Muscle layer of colon (tissue), 2 donors: Measurements from ENCODE around the gene LGALS4.

Experiments used
- H3K27ac ChIP-seq: one replicate; pipeline ENCODE4 v1.7.0; 2013; ENCODE audit warnings: low read depth, mild to moderate bottlenecking, low read length, moderate library complexity
- H3K27me3 ChIP-seq, 2 donors: one replicate each; pipeline ENCODE4 v1.7.0; 2013; ENCODE audit warnings: low read length in 2 of 2, mild to moderate bottlenecking in 2 of 2; ENCODE audit not compliant: insufficient read depth in 2 of 2, control insufficient read depth in 1 of 2
- H3K36me3 ChIP-seq: one replicate; pipeline ENCODE4 v1.7.0; 2013; ENCODE audit warnings: mild to moderate bottlenecking, low read length; ENCODE audit not compliant: insufficient read depth
- H3K4me1 ChIP-seq: one replicate; pipeline ENCODE4 v1.7.0; 2013; ENCODE audit warnings: mild to moderate bottlenecking, low read length; ENCODE audit not compliant: insufficient read depth
- H3K4me3 ChIP-seq, 2 donors: one replicate each; pipeline ENCODE4 v1.7.0; 2013; ENCODE audit warnings: low read length in 2 of 2, low read depth in 1 of 2, mild to moderate bottlenecking in 1 of 2, moderate library complexity in 1 of 2
- H3K9ac ChIP-seq: one replicate; pipeline ENCODE4 v1.7.0; 2013; ENCODE audit warnings: low read length
- H3K9me3 ChIP-seq: one replicate; pipeline ENCODE4 v1.7.0; 2013; ENCODE audit warnings: mild to moderate bottlenecking, low read length
- donor health status: abdominal sarcoma.
- donor health status: Adenocarcinoma of cecum.

Gene LGALS4

GRCh38 chr19:38841180-38841766 is 28.5 kb upstream of the LGALS4 start:
- Histone ChIP-seq H3K9ac (no peak overlapping the region), H3K9me3 (no peaks in the 10 kb centered on the region), H3K36me3 (peaks cover 94% of the 10 kb centered on the region), H3K4me1 (peaks cover 8% of the 10 kb centered on the region), H3K27me3 (no peaks in the 10 kb centered on the region), H3K27ac (no peak overlapping the region), H3K4me3 (no peak overlapping the region)

DNA sequence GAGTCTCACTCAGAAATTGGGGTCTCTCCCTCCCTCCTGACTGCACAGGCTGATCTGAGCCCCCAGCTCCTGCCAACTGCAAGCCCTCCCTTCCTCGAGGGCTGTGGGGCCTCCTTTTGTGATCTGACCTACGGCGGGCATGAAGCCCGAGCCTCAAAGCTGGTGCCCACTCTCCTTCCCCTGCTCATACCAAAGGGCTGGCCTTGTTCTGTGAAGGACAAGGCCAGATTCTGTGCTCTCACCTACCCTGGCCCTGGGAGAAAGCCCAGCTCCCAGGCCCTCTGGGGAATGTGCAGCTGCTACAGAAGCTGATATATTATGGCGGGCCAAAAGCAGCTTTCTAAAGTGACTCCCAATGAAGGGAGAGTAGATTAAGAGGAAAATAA is 27.8 kb upstream of the LGALS4 start:
- Histone ChIP-seq H3K4me1 (peaks cover 3% of the 10 kb centered on the region), H3K4me3 (no peak overlapping the region), H3K27me3 (no peaks in the 10 kb centered on the region), H3K36me3 (peaks cover 94% of the 10 kb centered on the region), H3K9ac (no peak overlapping the region), H3K27ac (no peak overlapping the region), H3K9me3 (no peaks in the 10 kb centered on the region)

DNA sequence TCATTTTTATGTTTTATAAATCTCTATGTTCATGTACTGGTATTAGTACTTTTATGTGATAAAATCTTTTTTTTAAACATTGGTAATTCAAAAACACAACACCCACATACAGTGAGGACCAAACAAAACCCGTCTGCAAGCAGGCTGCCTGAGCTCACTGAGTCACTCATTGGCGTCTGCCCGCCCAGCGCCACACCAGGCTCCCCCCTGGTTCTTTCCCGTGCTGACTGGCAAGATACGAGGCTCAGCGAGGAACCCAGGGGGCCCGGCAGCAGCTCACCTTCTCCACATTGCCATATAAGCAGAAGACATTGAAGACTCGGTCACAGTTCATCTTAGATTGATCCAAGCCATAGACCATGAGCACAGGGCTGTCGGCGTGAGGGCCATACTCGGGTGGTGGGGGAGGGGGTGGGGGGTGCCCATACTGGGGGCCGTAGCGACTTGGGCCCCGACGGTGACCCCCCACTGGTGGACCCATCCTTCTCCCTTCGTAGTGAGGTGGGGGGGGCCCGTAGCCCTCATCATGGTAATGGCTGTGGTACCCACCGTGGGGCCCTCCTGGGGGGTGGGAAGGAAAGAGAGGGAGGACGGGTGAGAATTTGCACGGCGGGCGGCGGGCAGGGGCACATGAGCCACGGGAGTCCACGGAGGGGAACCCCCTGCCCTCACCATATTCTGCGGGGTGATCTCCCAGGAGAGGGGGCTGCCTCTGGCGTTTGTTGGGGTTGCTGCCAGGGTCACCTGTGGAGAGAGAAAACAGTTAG is 27.3 kb upstream of the LGALS4 start:
- Histone ChIP-seq H3K36me3 (peaks cover 92% of the 10 kb centered on the region), H3K4me1 (peaks cover 4% of the 10 kb centered on the region), H3K4me3 (no peak overlapping the region), H3K27ac (no peak overlapping the region), H3K27me3 (no peaks in the 10 kb centered on the region), H3K9ac (no peak overlapping the region), H3K9me3 (no peaks in the 10 kb centered on the region)

DNA sequence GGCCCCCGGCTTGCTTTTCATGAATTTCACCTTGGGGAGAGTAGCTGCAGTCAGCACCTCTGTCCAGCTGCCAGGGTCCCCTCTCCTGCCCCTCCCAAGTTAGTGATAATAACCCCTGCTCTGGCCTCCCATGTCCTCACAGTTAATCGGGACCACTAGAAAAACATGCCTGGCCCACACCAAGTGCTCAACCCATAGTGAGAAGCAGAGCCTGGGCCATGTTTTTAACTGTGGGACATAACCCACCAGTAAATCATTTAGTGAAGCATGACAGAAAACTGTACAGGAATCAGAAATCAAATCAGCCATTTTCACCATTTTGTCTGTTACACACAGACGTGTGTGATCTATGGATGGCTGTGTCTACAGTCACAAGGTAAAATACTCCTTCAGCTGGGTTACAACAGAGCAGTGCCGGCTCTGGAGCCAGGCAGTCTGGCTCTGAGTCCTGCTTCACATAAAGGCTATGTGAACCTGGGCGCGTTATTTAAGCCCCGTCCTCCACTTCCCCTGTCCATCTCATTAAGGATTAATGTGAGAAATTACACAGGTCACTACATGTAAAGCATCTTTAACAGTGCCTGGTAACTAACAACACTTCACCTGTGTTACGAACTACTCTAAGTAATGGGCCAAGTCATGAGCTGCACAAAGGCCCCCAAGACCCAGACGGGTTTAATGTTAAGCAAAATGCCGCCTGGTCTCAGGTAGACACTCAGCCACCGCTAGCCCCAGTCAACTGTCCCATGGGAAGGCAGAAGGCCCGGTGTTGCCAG is 26.4 kb upstream of the LGALS4 start:
- Histone ChIP-seq H3K27me3 (no peaks in the 10 kb centered on the region), H3K4me1 (peaks cover 4% of the 10 kb centered on the region), H3K4me3 (no peak overlapping the region), H3K9ac (no peak overlapping the region), H3K27ac (no peak overlapping the region), H3K36me3 (peaks cover 84% of the 10 kb centered on the region), H3K9me3 (no peaks in the 10 kb centered on the region)

GRCh38 chr19:38838208-38838985 is 25.7 kb upstream of the LGALS4 start:
- H3K27ac ChIP-seq = no peak overlapping the region
- H3K9me3 ChIP-seq = no peaks in the 10 kb centered on the region
- no peaks in the 10 kb centered on the region for H3K27me3 ChIP-seq
- H3K4me3 ChIP-seq = no peak overlapping the region
- no peak overlapping the region for H3K9ac ChIP-seq
- peaks cover 4% of the 10 kb centered on the region for H3K4me1 ChIP-seq
- H3K36me3 ChIP-seq = peaks cover 76% of the 10 kb centered on the region

GRCh38 chr19:38837656-38838121 is 24.9 kb upstream of the LGALS4 start:
- H3K27me3 ChIP-seq = no peaks in the 10 kb centered on the region
- H3K9me3 ChIP-seq = no peaks in the 10 kb centered on the region
- H3K4me1 ChIP-seq = peaks cover 4% of the 10 kb centered on the region
- no peak overlapping the region for H3K4me3 ChIP-seq
- no peak overlapping the region for H3K27ac ChIP-seq
- H3K36me3 ChIP-seq = peaks cover 69% of the 10 kb centered on the region
- no peak overlapping the region for H3K9ac ChIP-seq

DNA sequence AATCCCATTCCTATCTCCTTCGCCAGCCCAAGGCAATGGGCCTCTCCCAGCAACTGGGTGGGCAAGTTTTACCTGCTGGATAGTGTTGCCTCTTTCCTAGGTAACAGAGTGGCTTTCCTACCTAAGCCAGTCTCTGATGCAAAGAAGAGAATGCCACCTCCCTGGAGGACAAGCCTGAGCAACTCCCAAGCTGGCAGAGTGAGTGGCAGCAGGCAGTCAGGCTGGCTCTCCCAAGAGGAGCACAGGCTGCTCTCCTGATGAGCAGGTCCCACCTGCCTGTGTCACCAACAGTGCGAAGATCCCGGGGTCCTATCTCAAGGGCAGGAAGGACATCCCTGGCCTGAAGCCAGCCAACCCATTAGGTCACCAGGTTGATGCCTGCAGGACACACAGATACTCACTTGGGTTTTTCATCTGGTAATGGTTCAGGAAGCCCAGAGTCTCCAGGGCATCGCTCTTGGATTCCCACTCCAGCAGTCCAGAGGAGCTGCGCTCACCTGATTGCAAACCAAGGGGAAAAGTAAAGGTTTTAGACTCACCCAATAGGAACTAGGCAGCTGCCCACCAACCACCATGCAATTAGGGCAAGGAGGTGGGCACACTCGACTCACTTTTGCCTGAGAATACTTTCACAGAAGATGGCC is 24.4 kb upstream of the LGALS4 start:
- Histone ChIP-seq H3K9ac (no peak overlapping the region), H3K4me1 (peaks cover 8% of the 10 kb centered on the region), H3K9me3 (no peaks in the 10 kb centered on the region), H3K4me3 (no peak overlapping the region), H3K27me3 (no peaks in the 10 kb centered on the region), H3K27ac (no peak overlapping the region), H3K36me3 (peaks cover 63% of the 10 kb centered on the region)

DNA sequence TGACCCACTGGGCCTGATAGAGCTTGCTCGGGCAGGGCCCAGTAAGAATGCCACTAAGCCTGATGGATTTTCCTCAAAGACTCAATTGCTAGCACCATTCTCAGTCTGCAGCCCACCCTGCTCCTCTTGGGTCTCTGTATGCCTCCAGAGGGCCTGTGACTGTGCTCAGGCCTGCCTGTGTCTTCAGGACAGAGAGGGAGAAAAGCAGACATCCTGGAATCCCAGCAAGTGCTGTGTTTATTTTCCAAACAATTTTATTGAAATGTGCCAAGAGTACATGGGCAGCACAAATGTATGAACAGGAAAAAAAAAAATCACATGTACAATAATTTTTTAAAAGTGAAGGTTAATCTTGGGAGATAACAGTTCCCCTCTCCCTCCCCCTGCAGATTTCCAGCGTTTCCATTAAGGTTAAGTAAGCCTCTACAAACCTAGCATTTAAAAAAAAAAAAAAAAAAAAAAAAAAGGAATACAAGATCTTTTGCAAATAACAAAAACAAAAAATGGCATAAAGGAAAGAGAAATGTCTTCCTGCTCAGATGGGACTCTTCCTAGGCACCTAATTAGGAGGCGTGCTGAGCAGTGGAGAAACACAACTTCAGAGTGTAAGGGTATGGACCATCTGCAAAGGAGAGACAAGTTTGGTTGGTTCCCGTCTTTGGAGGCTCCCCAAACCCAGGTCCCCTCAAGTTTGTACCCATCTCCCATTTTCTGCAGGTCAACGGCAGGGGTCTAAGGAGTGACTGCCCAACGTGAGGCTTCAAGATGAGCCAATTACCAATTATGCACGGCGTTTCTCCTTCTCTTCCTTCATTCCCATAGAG is 23.6 kb upstream of the LGALS4 start:
- Histone ChIP-seq H3K9me3 (no peaks in the 10 kb centered on the region), H3K4me1 (peaks cover 11% of the 10 kb centered on the region), H3K36me3 (peaks cover 56% of the 10 kb centered on the region), H3K9ac (no peak overlapping the region), H3K27ac (no peak overlapping the region), H3K27me3 (no peaks in the 10 kb centered on the region), H3K4me3 (no peak overlapping the region)

GRCh38 chr19:38834590-38834989 is 21.8 kb upstream of the LGALS4 start:
- no peak overlapping the region for H3K4me3 ChIP-seq
- H3K9me3 ChIP-seq = no peaks in the 10 kb centered on the region
- H3K27me3 ChIP-seq = no peaks in the 10 kb centered on the region
- peaks cover 25% of the 10 kb centered on the region for H3K4me1 ChIP-seq
- H3K27ac ChIP-seq = no peak overlapping the region
- peaks cover 42% of the 10 kb centered on the region for H3K36me3 ChIP-seq
- H3K9ac ChIP-seq = no peak overlapping the region

GRCh38 chr19:38834104-38834490 is 21.4 kb upstream of the LGALS4 start:
- H3K36me3 ChIP-seq = peaks cover 37% of the 10 kb centered on the region
- H3K27ac ChIP-seq = no peak overlapping the region
- no peaks in the 10 kb centered on the region for H3K9me3 ChIP-seq
- H3K9ac ChIP-seq = no peak overlapping the region
- no peaks in the 10 kb centered on the region for H3K27me3 ChIP-seq
- H3K4me3 ChIP-seq = no peak overlapping the region
- H3K4me1 ChIP-seq = peaks cover 25% of the 10 kb centered on the region
